Neural progenitor cell (in vitro differentiated cells): ENCODE results near the gene HOXC4.
A peak's percentile ranks its signal among the peaks of the same experiment; 100 is the strongest.

ENCODE experiments used
- EZH2 ChIP-seq: fragments of 200-600 bp; sonication (generic); IDR thresholded peaks from 2 replicates; pipeline ENCODE4 v1.6.1; 2017; ENCODE audit warnings: antibody characterized with exemption, mild to moderate bottlenecking, moderate library complexity
- EZH2phosphoT487 ChIP-seq: fragments of 200-600 bp; sonication (generic); IDR thresholded peaks from 2 replicates; pipeline ENCODE4 v1.6.1; 2017; ENCODE audit warnings: antibody characterized with exemption
- TF ChIP-seq, protein P1 (sequence below): fragments of 200-600 bp; sonication (generic); IDR thresholded peaks from 2 replicates; pipeline ENCODE4 v1.5.1; 2017; ENCODE audit warnings: antibody characterized with exemption, mild to moderate bottlenecking

DNA sequence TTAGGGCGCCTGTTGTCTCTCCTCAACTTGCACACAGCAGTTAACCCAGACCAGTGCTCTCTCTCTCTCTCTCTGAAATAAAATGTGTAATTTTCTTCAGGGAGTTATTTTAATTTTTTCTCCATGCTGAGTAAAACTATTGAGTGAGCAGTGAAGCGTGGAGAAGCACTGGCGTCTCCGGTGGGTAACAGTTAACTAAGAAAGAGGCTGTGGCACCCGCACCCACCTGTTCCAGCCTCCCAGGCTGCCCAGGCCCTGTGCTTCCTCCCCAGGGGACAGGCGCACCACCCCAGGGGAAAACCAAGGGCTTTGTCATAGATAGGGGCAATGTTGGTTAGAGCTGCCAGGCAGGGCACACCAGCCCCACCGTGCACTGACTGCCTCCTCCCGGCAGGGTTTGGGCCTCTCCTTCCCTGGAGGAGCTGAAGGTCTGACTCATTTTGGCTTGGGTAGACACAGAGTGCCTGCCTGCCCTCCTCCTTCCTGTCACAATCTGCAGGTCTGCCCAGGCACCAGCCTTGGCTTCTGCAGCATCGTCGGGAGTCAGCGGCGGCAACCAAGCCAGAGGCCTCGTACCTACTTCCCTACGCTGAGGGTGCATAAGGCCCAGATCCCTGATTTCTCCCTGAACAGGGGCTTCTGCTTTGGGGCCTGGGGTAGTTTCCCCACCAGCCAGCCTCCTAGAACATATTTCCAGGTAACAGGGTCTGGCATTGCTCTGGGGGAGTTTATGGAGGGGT is 16.8 kb upstream of the HOXC4 start:
- TF ChIP-seq EZH2 (peak; percentile 23), EZH2phosphoT487 (peak; percentile 77)
- TF ChIP-seq, protein P1, sequence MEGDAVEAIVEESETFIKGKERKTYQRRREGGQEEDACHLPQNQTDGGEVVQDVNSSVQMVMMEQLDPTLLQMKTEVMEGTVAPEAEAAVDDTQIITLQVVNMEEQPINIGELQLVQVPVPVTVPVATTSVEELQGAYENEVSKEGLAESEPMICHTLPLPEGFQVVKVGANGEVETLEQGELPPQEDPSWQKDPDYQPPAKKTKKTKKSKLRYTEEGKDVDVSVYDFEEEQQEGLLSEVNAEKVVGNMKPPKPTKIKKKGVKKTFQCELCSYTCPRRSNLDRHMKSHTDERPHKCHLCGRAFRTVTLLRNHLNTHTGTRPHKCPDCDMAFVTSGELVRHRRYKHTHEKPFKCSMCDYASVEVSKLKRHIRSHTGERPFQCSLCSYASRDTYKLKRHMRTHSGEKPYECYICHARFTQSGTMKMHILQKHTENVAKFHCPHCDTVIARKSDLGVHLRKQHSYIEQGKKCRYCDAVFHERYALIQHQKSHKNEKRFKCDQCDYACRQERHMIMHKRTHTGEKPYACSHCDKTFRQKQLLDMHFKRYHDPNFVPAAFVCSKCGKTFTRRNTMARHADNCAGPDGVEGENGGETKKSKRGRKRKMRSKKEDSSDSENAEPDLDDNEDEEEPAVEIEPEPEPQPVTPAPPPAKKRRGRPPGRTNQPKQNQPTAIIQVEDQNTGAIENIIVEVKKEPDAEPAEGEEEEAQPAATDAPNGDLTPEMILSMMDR: no peak
